Cardiac fibroblast (primary cell): ENCODE results near the gene ADGRA3.

Source experiments
- DNase-seq, 2 donors: peaks; one replicate each; pipeline versions ENCODE4 v3.0.0 to v3.0.0-alpha.2; 2010; ENCODE audit warnings: low read depth in 2 of 2
- H3K4me3 ChIP-seq, 2 donors: replicated peaks in 1 of 2; 1 replicate in 1 of 2; 2 replicates in 1 of 2; pipeline ENCODE4 v1.5.1; 2011; ENCODE audit warnings: low read depth in 2 of 2, low read length in 2 of 2, mild to moderate bottlenecking in 2 of 2, moderate library complexity in 1 of 2
- CTCF ChIP-seq: IDR thresholded peaks from one replicate; pipeline ENCODE4 v1.5.1; 2011; ENCODE audit warnings: low read depth, mild to moderate bottlenecking, low read length, inconsistent platforms

ADGRA3 gene

GRCh38 chr4:22515888-22516541, at the start of gene ADGRA3:
ADGRA3 (minus strand) TSS chr4:22516066; CDS start chr4:22515784, 282 bp downstream.
- H3K4me3 ChIP-seq: peak within 1 kb of the TSS; percentile 67 to 73

GRCh38 chr4:22556495-22556894, 40.6 kb upstream of the ADGRA3 start:
- H3K4me3 ChIP-seq: no peak overlapping the region
- DNase-seq: no peak
- TF ChIP-seq CTCF: no peak

More at GRCh38 chr4:22515888-22516541, at the start of gene ADGRA3:
- peak; percentile 60 to 79 for DNase-seq
- no peak for TF ChIP-seq CTCF

GRCh38 chr4:22554670-22555069, 38.8 kb upstream of the ADGRA3 start:
- no peak for TF ChIP-seq CTCF
- H3K4me3 ChIP-seq: no peak overlapping the region
- DNase-seq: no peak

GRCh38 chr4:22553560-22553959, 37.7 kb upstream of the ADGRA3 start:
- TF ChIP-seq CTCF: no peak
- no peak overlapping the region for H3K4me3 ChIP-seq
- no peak for DNase-seq

- no peak for TF ChIP-seq CTCF
- peak in 1 of 2 donors; percentile 0 for DNase-seq
- no peak overlapping the region for H3K4me3 ChIP-seq
These were observed 36.9 kb upstream of the ADGRA3 start for GRCh38 chr4:22552812-22553211.

GRCh38 chr4:22551550-22551949, 35.7 kb upstream of the ADGRA3 start:
- TF ChIP-seq CTCF: no peak
- no peak overlapping the region for H3K4me3 ChIP-seq
- DNase-seq: peak in 1 of 2 donors; percentile 15

- DNase-seq: no peak
- TF ChIP-seq CTCF: no peak
- no peak overlapping the region for H3K4me3 ChIP-seq
These were observed 30.4 kb upstream of the ADGRA3 start for GRCh38 chr4:22546299-22546698.
